ENCODE data around the gene AK4. TPM values are rescaled to one million over a fixed set of nuclear protein-coding genes. Genes with fewer than 3 reads are reported as not detected.

The AK4 gene
- total and polyA plus RNA-seq, 8 donors, result 0.68 to 5.8 (median 1.8) TPM

- FAIRE-seq (no peak), DNase-seq (no peak), ATAC-seq (no peak)
- intact Hi-C loops (cut with DNase I), result no loop called here
- peaks cover 0 to 9% (median 0%) of the 10 kb centered on the region in 3 donors for H3K4me1 ChIP-seq
- no peaks in the 10 kb centered on the region for H3K36me3 ChIP-seq
- H3K27me3 ChIP-seq, result no peaks in the 10 kb centered on the region
- 83 to 86% methylated on average over 7 of the region's 7 CpGs for WGBS, 2 donors
- H3K27ac ChIP-seq, result no peak overlapping the region
- TF ChIP-seq CTCF (IDR thresholded peaks at IDR 0.05), result no peak
- H3K9me3 ChIP-seq, result no peaks in the 10 kb centered on the region
- no peak overlapping the region for H3K4me3 ChIP-seq
Observed at GRCh38 chr1:65256860-65257708, 109.1 kb downstream of the AK4 start.

GRCh38 chr1:65258106-65258505 is 110.1 kb downstream of the AK4 start:
- no peak overlapping the region for H3K27ac ChIP-seq
- DNase-seq (no peak), ATAC-seq (no peak), FAIRE-seq (no peak)
- intact Hi-C loops (cut with DNase I), result no loop called here
- H3K4me1 ChIP-seq, result peaks cover 0 to 9% (median 0%) of the 10 kb centered on the region in 3 donors
- H3K36me3 ChIP-seq, result no peaks in the 10 kb centered on the region
- no peak overlapping the region for H3K4me3 ChIP-seq
- TF ChIP-seq CTCF (IDR thresholded peaks at IDR 0.05), result no peak
- H3K27me3 ChIP-seq, result no peaks in the 10 kb centered on the region
- H3K9me3 ChIP-seq, result no peaks in the 10 kb centered on the region

GRCh38 chr1:65259816-65260215 is 111.8 kb downstream of the AK4 start:
- FAIRE-seq (no peak), DNase-seq (no peak), ATAC-seq (no peak)
- H3K36me3 ChIP-seq, result no peaks in the 10 kb centered on the region
- peaks cover 0 to 9% (median 0%) of the 10 kb centered on the region in 3 donors for H3K4me1 ChIP-seq
- H3K4me3 ChIP-seq, result no peak overlapping the region
- no peaks in the 10 kb centered on the region for H3K9me3 ChIP-seq
- WGBS, 2 donors, result 71 to 87% methylated on average over 3 of the region's 3 CpGs
- H3K27ac ChIP-seq, result no peak overlapping the region
- H3K27me3 ChIP-seq, result no peaks in the 10 kb centered on the region
- no peak for TF ChIP-seq CTCF (IDR thresholded peaks at IDR 0.05)
- intact Hi-C loops (cut with DNase I), result no loop called here

GRCh38 chr1:65260851-65261473 is 113.0 kb downstream of the AK4 start:
- peaks cover 0 to under 1% (median 0%) of the 10 kb centered on the region in 3 donors for H3K4me1 ChIP-seq
- no peaks in the 10 kb centered on the region for H3K27me3 ChIP-seq
- no peaks in the 10 kb centered on the region for H3K36me3 ChIP-seq
- no peak overlapping the region for H3K27ac ChIP-seq
- intact Hi-C loops (cut with DNase I), result no loop called here
- H3K9me3 ChIP-seq, result no peaks in the 10 kb centered on the region
- no peak overlapping the region for H3K4me3 ChIP-seq
- DNase-seq (no peak), ATAC-seq (peak in 1 of 4 donors; percentile 25), FAIRE-seq (no peak)
- 81 to 87% methylated on average over 4 of the region's 4 CpGs for WGBS, 2 donors
- TF ChIP-seq CTCF (IDR thresholded peaks at IDR 0.05), result no peak

- no peak for TF ChIP-seq CTCF (IDR thresholded peaks at IDR 0.05)
- H3K27ac ChIP-seq, result no peak overlapping the region
- no peaks in the 10 kb centered on the region for H3K27me3 ChIP-seq
- ATAC-seq, result no peak
- no peaks in the 10 kb centered on the region for H3K36me3 ChIP-seq
- no peaks in the 10 kb centered on the region for H3K4me1 ChIP-seq
- 88 to 89% methylated on average over 1 of the region's 1 CpG for WGBS, 2 donors
- intact Hi-C loops (cut with DNase I), result no loop called here
- DNase-seq, result no peak
- no peak for FAIRE-seq
- H3K9me3 ChIP-seq, result no peaks in the 10 kb centered on the region
- H3K4me3 ChIP-seq, result no peak overlapping the region
Observed at GRCh38 chr1:65263286-65263685, 115.3 kb downstream of the AK4 start.

Data from pancreas (tissue), 10 donors.